GM12801 (cell line): ENCODE data around the gene PLA2G4E.

ENCODE experiments used
- TF ChIP-seq, protein P1 (sequence below): IDR thresholded peaks from one replicate; pipeline ENCODE4 v1.5.1; 2011; ENCODE audit warnings: control low read depth; ENCODE audit not compliant: insufficient read length; ENCODE audit errors: extremely low read depth

Gene PLA2G4E

DNA sequence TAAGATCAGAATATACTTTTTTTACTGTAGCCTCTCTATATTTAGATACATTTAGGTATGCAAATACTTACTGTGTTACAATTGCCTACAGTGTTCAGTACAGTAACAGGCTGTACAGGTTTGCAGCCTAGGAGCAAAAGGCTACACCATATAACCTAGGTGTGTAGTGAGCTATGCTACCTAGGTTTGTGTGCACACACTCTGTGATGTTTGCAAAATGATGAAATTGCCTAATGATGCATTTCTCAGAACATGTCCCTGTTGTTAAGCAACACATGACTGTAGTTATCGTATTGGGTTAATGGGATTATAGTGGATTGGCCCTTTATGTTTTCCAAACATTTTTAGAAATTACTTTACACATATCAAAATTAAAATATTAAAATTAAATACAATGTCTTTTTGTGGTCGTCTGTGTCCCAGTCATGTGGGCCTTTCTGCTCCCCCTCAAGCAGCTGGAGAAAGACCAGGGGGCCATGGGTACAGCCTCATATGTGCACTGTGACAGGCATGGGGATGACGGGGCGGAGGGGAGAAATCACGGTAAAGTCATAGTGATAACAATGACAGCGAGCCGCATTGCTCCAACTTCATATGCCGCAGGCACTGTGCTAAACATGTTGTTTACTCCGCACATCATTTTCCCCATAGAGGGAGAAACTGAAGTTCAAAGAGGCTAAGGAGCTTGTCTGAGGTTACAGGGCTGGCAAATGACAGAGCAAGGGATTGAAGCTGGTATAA, 27.4 kb upstream of the PLA2G4E start:
- TF ChIP-seq, protein P1, sequence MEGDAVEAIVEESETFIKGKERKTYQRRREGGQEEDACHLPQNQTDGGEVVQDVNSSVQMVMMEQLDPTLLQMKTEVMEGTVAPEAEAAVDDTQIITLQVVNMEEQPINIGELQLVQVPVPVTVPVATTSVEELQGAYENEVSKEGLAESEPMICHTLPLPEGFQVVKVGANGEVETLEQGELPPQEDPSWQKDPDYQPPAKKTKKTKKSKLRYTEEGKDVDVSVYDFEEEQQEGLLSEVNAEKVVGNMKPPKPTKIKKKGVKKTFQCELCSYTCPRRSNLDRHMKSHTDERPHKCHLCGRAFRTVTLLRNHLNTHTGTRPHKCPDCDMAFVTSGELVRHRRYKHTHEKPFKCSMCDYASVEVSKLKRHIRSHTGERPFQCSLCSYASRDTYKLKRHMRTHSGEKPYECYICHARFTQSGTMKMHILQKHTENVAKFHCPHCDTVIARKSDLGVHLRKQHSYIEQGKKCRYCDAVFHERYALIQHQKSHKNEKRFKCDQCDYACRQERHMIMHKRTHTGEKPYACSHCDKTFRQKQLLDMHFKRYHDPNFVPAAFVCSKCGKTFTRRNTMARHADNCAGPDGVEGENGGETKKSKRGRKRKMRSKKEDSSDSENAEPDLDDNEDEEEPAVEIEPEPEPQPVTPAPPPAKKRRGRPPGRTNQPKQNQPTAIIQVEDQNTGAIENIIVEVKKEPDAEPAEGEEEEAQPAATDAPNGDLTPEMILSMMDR: no peak

DNA sequence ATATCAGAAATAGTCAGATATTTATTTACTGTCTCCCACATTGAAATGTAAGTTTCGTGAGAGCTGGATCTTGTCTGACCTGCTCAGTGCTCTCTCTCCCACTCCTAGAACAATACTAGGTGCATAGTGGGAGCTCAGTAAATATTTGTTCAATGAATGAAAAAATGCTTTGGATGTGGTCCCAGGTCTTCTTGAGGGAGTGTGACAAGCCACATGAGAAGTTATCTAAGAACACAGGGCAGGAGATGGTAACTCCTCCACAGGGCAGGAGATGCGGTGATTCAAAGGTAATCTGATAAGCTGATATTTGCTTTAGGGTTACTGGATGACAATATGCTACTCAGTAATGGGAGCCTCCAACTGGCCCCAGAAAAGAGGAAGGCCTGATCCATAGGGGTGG, 25.8 kb upstream of the PLA2G4E start:
- TF ChIP-seq, protein P1: no peak

DNA sequence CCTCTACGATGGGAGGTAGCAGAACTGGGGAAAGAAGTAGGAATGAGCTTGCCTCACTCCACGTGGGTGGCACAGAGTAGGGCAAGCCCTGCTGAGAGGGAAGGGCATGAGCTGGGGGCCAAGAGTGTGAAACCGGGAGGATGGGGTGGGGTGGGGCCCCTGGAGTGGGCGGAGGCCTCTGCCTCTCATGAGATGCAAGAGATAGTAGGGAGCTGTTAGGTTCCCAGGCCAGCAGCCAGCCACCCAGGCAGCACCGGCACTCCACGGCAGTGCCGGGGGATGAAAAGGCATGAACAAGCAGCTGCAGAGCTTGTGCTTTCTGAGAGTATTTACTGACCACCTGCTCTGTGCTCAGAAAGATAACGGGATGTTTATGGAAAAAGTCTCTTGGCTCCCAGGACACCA, 24.4 kb upstream of the PLA2G4E start:
- TF ChIP-seq, protein P1: no peak

DNA sequence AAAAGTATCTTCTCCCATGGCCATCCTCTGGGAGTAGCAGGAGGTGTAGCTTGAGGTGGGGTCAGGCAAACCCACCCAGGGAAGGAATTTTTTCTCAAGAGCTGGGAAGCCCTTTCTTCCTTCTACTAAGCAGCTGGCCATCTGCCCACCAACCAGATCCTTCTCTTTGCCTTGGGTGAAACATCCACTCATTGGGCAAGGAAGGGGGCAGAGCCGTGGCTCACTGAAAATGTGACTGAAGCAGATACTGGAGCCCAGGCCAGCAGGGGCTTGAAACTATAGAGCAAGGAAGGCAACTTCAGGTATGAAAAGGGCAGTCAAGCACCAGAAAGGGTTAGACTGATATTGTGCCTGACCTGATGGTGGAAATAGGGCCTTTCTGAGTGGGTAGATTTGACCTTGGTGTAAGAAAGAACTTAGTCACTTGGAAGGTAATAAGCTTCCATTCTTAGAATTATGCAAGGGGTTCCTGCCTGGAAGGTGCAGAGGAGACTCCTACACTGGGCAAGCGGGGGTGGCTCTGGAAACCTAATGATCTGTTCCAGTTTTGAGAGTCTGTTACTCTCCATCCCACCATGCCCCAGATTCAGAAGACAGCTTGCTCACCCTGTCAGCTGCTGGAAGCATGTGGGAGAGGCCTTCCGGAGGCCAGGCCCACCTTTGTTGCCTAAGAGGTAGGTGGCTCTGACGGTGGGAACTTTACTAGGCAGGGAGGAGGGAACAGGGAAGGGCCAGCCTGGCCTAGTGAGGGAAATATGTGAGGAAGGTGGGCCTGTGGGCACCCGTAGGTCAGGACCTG, 22.0 kb upstream of the PLA2G4E start:
- TF ChIP-seq, protein P1: no peak

DNA sequence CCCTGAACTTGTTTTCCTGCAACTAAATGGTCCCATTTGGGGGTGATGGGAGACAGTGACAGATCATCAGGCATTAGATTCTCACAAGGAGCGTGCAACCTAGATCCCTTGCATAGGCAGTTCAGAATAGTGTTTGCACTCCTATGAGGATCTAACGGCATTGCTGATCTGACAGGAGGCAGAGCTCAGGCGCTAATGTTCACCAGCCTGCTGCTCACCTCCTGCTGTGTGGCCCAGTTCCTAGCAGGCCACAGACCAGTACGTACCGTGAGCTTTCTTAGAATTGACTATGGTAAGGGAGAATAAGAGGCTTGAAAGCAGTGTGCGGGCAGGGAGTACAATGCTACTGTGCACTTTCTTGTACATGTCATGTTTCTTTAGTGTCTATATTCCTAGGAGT, 17.6 kb upstream of the PLA2G4E start:
- TF ChIP-seq, protein P1: no peak

DNA sequence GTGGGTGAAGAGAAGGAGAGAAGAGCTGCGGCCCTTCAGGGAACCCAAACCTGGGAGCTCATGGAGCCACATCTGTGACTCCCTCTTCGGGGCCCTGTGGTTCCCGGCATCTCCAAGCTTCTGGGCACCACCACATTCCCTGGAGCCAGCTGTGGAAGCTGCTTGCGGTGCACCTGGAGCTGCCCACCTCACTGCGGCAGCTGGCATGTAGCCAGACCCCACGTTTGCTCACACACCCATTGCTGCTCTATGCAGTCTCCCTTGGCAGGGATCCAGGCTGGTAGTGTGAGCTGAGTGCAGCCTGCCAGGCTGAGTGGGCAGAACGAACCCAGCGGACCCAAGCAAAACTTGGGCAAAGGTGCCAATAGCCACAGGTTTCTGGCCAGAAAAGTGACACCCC, 16.8 kb upstream of the PLA2G4E start:
- TF ChIP-seq, protein P1: no peak

DNA sequence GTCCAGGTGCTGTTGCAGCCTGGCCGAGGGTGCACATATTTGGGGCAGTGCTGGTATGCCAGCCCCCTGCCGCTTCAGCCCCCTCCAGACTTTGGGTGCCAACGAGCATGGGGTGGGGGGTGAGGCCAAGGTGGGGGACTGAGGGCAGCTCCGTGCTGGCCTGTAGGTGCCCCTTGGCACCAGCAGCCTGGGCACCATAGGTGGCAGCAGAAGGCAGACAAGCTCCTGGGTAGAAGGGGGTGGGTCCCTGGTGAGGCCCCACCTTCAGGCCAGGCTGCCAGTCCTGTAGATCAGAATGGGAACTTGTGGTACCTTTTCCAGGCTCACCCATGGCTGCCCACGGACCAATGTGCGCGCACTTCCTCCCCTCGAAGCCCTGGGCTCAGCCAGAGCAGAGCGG, 16.1 kb upstream of the PLA2G4E start:
- TF ChIP-seq, protein P1: no peak
